Hepatic stellate cell (primary cell): ENCODE measurements around the gene LRMDA.

ENCODE experiments used
- DNase-seq: peaks from one replicate; pipeline ENCODE4 v3.0.0; 2011; ENCODE audit warnings: low spot score

LRMDA gene

DNA sequence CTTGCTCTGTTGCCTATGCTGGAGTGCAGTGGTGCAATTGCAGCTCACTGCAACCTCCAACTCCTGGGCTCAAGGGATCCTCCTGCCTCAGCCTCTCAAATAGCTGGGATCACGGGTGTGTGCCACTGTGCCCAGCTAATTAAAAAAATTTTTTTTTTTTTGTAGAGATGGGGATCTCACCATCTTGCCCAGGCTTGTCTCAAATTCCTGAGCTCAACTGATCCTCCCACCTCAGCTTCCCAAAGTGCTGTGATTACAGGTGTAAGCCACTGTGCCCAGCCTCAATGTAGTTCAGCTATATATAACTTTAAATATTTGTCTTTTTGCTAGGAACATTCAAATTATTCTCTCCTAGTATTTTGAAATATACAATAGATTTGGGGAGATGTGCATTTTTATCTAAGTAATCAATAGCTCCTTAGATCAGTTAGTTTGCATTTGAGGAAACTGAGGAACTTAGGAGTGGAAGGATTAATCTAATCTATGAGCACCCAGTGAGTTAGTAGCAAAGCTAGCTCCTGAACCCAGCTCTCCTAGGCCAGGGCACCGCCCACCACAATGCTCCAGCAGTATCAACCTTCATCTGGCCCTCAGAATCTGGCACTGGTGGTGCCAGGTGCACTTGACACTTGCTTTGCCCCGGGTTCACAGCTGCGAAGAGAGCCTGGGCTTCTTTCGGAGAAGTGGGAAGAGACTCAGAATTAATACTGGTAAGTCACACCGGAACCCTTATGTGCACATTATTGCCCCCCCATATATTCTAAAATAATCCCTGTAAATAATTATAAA, 5.9 kb upstream of the LRMDA start:
- no peak for DNase-seq

DNA sequence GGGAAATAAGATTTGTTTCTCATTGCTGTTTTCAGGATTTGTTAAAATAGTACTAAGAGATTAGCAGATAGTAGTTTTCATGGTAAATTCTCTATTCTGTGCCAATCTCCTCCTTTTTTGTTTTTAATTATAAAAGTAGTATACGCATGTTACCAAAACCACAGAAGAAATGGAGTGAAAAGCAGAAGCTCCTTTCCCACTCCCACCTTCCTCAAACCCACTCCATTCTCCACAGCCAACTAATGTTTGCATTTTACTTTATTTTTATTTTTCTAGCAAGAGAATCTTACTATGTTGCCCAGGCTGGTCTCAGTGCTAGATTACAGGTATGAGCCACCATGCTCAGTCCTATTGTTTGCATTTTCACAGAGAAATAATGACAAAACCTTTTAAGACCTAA, 4.5 kb upstream of the LRMDA start:
- no peak for DNase-seq

DNA sequence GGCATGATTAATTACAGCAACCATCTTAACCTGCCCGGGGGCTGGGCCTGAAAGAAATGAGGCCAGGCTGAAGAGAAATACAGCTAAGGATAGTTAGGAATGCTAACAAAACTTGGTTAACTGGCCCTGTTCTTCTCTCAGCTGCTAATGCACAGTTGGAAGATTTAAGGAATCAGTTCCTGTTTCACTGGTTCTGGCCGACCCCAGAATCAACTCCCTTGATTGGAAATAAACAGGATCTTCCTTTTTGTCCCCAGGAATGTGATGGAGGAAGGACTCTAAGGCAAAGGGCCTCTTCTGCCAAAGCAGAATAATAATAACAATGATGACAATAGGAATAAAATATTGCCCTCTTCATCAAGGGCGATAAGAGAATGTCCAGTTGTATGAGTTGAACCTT, 3.5 kb upstream of the LRMDA start:
- no peak for DNase-seq

DNA sequence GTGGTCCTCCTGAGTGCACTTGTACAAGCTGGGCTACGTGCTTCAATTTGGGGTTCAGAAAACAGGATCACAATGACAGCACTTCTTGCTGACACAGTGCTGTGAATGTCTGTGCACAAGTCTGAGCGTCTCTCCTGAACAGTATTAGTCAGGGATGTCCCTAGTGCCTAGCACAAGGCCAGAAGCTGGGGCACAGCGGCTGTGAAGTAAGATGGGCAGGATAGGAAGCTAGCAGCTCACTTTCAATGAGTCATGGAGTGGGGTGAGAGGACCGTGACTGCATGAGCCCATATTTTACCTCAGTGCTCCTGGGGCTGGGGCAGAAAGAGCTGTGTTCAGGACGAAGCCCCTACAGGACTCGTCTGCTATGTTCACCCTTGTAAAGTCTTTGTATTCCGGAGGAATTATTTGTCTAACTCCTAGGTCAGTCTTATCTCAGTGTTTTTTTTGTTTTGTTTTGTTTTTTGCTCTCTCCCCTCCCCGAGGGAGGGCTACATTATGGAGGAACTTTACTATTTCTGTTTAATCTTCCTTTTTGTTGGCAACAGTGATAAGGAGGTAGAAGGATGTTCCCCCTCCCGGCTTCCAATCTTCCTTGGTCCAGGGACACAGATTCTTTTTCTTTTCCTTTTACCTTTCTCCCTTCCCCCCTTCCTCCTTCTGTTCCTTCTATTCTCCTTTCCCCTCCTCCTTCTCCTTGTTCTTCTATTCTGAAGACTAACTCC, 2.8 kb upstream of the LRMDA start:
- no peak for DNase-seq

DNA sequence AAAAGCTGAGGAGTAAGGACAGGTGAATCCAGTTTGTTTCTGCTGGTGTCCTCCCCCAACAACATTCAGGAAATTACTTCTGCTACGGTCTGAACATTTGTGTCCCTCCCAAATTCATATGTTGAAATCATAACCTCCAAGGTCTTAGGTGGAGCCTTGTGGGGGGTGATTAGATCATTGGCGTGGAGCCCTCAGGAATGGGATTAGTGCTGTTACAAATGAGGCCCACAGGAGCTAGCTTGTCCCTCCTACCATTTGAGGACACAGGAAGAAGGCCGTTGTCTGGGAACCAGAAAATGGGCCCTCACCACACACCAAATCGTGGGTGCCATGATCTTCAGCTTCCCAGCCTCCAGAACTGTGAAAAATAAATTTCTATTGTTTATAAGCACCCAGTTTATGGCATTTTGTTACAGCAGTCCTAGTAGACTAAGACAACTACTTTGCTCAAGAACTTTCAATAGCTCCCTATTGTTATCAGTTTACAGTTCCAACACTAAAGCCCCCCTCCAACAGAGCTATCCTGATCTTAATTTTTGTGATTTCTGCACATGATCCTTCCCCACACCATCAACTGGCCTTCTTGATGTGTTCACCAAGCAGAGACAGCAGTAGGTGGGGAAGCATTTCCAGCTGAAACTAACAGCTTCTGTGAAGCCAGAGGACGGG, 2.1 kb upstream of the LRMDA start:
- DNase-seq = no peak

DNA sequence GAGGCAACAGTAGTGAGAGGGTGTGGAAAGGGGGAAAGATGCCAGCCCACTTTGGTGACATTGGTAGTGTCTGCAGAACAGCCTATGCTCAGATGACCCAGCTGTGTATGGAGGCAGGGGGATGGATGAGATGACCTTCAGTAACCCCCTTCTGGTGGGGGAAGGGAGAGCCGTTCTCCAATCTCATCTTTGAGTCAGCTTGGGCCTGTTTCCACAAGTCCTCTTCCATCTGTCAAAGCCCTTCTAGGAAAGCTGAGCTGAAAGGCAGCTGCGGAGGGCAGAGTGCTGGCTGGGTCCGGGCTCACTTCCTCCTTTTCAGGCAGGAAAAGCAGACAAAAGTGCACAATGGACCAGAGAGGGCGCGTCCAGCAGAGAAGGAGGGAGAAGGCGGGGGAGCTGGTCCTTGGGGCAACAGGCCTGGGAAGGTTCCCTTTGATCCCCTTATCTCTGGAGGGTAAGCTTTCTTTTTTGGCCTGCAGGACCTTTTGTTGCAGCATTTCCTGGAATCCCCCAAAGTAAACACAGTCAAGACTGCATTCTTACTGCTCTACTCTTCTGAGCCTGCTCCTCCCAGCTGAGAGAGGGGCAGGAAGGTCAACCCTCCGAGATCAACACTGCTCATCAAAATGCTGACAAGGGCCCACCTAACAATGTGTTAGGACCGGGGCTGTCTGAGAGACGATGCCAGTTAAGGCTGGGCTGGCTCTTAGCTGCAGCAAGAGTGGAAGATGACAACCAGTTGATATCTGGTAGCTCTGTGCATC, 1.2 kb upstream of the LRMDA start:
- no peak for DNase-seq

DNA sequence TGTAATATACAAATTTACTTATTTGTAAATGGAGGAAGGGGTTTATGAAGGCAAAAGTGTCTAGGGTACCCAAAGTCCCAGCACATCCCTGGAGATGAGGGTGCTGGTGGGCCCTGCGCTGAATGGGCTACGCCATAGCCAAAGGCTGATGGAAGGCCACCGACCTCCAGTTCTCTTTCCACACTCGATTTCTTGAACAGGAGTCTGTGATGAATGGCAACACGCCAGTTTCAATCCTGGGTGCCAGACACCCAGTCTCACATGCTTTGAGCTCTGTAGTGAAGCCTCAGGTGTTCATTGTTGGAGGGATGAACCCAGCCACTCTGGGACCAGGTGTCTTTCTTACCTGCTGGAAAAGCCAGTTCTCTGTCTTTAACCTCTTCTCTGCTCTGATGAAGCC, 752 bp downstream of the LRMDA start:
- no peak for DNase-seq

DNA sequence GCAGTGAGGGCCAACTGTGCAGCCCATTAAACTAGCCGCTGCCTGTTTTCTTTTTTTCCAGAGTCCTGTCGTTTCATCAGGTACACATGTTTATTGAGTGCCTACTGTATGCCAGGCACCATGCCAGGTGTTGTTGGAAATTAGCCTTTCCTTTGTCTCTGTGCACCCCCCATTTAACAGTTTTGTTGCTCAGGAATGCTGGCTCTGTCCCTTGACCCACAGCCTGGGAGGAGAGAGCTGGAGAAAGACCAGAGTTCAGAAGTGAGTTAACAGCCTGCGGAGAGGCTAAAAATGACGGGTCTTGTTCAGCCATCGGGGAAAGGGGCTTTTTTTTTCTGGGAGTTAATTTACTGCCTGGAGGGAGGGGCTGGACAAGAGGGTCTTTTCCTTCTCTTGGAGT, 1.3 kb downstream of the LRMDA start:
- no peak for DNase-seq

DNA sequence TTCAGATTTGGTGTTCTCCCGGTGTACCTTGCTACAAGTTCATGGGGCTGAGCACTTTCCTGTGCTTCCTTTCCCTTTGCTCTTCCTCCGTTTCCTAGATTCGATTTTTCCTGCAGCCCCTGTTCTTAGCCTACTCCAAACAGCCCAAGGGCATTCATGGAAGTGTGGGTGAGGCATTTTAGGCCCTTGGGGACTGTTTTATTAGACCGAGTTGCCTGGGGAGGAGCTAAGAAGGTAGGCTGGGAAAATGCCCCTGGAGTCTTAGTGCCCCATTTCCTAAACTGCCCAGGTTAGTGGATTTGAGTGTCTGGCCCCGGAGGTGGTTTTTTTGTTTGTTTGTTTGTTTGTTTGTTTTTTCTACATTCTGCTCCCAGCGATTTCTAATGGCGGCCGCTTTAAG, 1.8 kb downstream of the LRMDA start:
- DNase-seq = no peak

DNA sequence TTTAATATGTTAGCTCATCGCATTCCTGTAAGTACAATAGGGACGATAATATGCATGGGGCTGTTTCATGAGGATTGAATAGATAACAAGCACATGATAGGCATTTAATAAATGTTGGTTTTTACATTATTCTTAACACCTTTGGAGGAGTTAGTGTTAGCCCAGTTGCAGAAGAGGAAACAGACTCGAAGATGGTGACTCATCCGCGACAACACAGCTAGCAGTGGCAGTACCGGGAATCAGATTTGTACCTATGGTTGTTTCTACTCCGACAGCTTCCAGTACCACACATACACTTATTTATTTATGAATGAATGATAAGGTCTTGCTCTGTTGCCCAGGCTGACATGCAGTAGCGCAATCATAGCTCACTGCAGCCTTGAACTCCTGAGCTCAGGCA, 2.9 kb downstream of the LRMDA start:
- DNase-seq = no peak

DNA sequence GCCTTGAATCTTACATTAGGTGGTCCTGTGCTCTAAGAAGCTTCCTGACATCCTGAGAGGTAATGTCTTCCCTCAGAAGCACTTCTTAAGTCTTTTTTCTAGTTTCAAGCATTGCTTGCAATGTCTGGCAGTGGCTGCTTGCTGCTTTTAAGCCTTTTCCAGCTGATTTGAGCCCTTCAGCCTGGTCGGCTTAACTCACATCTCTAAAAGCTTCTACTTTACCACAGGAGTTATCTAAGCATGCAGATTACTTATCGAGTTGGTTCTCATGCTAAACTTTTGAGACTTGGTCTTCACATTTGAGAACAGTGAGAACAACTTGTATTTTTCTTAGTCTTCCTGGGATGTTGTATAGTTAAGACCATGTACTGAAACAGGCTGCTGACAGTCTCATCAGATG, 3.9 kb downstream of the LRMDA start:
- no peak for DNase-seq

DNA sequence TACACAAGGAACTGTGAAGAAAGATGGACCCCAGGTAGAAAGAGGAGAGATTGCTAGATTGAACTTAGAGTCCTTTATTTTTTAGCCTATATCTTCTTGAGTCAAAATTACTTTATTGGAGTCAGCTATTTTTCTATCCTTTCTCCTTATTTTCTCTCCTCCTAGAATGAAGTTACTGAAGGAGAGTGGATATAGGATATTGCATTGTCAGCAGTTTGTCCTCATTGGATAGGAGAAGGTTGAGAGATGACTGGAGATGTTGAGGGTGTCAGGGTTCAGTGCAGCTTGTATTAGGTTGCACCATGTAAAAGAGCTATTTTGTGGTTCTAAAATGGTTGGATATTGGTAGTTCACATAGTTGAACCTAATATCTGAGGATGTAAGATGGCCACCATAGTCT, 5.5 kb downstream of the LRMDA start:
- DNase-seq = no peak

DNA sequence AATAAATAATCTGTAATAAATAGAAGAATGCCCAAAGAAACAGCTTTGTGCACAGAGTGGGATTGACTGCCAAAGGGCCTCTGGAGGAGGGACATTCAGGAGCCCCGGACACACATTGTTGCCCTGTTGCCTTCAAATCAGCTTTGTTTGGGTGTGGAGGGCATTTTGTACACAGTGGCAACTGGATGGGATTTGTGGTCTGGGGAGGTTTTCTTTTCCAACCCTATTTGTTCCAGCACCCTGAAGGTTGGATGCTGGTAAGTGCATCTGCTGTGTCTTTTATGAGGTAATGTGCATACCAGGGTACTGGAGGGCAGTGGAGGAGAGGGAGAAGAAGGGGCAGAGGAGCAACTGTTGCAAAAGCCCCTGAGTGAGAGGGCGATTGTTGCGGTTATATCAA, 6.3 kb downstream of the LRMDA start:
- DNase-seq = no peak

DNA sequence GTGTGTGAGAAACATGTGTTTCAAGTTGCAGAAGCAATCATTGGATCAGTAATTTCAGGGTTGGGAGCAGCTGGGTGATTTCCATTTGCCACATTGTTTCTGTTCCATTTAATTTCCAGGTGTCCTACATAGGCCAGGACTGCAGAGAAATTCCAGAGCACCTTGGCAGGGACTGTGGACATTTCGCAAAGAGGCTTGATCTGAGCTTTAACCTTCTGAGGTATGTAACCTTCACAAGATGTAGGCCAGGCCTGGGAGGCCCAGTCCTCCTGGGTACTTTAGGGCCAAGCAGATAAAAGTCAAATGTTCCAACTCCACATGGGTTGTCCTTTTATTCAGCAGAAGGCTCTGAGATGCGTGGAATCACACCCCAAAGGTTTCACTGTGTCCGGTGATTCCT, 6.9 kb downstream of the LRMDA start:
- no peak for DNase-seq

DNA sequence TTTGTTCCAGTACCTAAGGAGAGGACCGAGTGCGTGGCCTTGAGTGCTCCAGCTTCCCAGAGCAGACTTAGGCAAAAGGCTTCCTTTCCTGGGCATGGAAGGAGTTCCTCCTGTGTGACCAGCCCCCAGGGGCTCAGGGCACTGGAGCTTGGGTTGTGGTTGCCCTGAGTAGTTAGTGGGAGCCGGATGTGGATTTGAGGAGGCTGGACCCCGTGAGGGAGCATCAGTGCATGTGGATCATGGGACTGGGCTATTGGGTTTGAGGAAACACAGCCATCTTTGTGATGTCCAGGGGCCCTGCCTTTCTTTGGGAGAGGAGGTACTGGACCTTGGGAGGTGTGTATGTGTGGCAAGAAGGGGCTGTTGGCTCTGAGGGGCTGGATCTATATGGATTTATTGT, 8.4 kb downstream of the LRMDA start:
- no peak for DNase-seq

DNA sequence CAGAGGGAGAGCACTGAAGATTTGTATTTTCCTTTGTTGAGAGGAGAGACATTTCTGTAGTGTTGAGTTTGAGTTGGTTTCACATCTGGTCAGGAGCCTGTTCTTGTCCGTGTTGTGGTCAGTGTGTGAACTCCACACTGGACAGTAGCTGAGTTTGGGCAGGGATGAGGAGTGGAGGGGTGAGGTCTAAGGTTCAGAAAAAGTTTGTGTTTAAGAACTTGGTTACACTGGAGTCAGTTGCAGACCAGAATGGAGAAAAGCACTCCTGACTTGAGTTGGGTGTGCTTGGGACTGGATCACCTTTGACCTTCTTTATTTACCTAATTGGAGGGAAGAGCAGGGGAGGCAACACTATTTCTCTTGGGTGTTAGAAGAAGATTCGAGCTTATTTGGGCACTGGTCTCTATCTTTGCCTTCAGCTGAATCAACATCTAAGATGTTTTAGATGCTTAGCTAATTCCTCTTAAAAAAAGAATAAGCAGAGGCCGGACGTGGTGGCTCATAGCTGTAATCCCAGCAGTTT, 8.9 kb downstream of the LRMDA start:
- no peak for DNase-seq

DNA sequence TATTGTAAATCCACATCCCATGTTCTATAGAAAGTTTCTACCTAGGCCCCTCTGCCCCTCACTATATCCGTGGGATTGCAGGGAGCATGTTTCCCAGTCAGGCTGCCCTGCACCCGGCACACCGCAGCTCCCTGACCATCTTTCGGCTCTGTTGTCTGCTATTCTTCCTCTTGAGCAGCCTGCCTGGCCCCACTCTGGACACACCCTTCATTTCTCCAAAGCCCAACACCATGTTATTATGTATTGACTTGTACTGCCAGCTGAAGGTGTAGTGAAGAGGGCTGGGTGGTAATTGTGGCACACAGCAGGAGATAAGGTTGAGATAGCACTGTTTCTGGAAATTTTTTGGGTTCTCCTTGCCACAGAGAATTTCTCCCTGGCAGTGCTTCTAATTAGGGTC, 9.8 kb downstream of the LRMDA start:
- no peak for DNase-seq

DNA sequence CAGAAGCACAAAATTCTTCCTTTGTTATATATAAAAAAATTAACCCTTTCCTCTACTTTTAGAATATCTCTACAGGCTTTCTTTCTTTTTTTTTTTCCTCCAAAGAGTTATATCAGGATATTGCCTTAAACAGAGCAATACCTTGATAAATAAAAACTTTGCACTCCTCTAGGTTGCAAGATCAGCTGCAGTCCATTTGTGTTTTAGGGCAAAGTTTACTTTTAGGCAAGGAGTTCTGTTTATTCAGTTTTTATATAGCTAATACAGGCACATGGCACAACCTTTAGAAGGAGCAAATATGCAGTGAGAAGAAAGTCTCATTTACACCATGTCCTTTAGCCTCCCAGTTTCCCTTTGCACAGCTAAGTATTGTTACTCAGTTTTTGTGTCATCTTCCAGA, 10.3 kb downstream of the LRMDA start:
- DNase-seq = no peak

DNA sequence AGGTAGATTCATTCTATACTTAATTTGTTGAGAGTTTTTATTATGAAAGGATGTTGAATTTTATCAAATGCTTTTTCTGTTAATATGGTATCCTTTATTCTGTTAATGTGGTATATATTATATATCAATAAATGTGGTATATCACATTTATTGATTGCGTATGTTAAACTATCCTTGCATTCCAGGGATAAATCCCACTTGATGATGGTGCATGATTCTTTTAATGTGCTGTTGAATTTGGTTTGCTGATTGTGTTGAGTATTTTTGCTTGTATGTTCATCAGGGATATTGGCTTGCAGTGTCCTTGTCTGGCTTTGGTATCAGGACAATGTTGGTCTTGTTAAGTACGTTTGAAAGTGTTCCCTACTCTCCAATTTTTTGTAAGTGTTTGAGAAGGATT, 11.9 kb downstream of the LRMDA start:
- no peak for DNase-seq

DNA sequence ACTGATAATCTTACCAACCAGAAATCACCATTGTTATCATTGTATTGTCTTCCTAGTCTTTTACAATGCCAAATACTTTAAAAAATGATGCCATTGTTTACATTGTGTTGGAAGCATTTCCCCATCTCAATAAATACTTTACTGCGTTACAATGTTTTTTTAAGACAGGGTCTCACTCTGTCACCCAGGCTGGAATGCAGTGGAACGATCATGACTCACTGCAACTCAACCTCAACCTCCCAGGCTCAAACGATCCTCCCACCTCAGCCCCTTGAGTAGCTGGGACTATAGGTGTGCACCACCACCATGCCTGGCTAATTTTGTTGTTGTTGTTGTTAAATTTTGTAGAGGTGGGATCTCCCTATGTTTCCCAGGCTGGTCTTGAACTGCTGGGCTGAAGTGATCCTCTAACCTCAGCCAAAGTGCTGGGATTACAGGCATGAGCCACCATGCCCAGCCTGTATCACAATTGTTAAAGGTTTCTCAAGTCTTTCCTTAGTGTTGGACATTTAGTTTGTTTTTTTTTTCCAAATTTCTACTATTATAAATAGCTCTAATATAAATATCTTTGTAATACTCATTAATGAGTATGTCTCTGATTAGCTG, 13.5 kb downstream of the LRMDA start:
- DNase-seq = no peak

DNA sequence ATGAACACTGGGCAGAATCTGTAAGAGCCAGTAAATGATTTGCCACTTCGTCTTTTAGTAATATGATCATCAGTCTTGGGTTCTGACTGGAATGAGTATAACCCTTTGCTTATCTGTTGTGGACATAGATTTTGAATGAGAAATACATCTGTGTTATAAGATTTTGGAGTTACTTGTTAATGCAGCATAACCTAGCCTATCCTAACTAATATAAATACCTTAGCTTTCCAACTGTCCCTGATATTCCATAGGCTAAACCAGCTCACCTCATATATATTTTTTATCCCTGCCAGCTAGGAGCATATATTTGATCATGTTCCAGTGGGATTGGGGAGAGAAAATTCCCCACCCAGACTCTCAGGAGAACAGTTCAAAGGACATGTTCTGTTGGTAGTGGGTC, 15.1 kb downstream of the LRMDA start:
- DNase-seq = no peak

DNA sequence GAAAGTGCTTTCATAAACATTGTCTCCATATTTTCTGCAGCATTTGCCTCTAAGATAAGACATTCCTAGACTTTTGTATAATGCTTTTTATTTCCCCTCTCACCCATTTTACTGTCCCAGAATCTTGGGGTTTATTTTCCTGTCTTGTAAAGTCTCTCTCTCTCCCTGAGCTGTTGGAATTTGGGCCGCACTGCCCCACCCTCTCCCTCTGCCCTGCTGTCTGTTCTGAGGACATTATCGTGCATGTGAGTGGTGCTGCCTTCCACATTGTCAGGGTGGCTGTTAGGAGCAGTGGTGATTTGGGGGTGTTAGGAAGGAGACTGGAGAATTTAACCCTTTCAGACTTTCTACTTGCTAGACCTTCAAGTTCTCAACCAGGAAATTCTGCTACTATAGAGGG, 16.7 kb downstream of the LRMDA start:
- no peak for DNase-seq
